HG02852 (cell line): ENCODE data around the gene FBN3.
"Not testable (repeated sequence)": the region's sequence is repeated elsewhere in the genome, so short reads cannot be mapped to it uniquely, and the experiment has no call there.

Experiments
- ATAC-seq: cut with Tn5 transposase; IDR thresholded peaks from one replicate; pipeline ENCODE4 v1.9.1; 2021; ENCODE audit warnings: mild to moderate bottlenecking, moderate library complexity; ENCODE audit not compliant: unreplicated experiment

The FBN3 gene

GRCh38 chr19:8064911-8065874, 84.2 kb downstream of the FBN3 start:
- ATAC-seq = no peak

DNA sequence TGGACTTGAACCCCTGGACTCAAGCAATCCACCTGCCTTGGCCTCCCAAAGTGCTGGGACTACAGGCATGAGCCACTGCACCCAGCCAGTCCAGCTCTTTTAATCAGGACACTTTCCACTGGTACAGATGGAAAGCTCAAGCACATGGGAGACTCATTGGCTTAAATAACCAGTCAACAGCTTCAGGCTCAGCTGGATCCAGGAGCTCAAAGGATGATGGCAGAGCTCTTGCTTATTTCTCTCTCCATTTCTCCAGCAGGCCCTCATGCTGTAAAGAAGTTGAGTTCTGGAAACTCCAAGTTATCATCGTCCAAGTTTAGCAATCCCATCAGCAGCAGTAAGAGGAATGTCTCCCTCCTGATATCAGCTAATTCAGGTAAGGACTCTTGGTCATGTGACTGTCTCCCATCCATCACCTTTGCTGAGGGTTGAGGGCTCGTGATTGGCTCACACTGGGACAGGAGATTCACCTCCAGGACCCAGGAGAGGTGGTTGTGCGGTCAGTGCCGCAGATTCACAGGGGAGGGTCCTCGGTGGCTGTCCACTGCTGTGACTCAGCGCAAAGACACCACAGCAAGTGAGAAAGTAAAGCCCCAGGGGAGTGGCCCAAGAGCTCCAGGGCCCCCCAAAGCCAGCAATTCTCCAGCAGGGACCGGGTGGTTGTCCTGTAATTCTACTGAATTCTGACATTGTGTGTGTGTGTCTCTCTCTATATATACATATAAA, 91.7 kb downstream of the FBN3 start:
- ATAC-seq = no peak

GRCh38 chr19:8056533-8056932, 92.9 kb downstream of the FBN3 start:
- no peak for ATAC-seq

DNA sequence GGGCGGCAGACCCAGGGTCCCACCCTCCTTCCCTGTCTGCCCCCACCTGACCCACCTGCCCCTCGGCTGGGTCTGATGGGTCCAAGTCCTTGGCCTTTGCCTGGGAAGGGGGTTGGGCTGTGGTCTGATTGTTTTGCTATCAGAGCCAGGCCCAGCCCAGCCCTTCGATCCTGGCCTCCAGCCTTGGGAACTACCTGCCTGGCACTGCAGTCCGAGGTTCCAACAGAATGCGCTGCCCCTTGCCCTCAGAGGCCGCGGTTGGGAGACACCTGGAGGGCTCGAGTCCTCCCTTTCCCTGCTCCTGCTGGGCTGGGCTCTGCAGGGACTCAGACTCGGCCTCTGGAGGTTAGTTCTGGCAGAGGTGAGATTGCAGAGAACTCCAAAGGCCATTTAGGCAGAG, 95.2 kb downstream of the FBN3 start:
- ATAC-seq = no peak

- ATAC-seq = no peak
Observed at GRCh38 chr19:8052464-8052859, 96.9 kb downstream of the FBN3 start, which contains the start of gene CCL25. TSS of gene CCL25 (plus strand) at chr19:8052760. CDS start at chr19:8053050, 290 bp downstream.

DNA sequence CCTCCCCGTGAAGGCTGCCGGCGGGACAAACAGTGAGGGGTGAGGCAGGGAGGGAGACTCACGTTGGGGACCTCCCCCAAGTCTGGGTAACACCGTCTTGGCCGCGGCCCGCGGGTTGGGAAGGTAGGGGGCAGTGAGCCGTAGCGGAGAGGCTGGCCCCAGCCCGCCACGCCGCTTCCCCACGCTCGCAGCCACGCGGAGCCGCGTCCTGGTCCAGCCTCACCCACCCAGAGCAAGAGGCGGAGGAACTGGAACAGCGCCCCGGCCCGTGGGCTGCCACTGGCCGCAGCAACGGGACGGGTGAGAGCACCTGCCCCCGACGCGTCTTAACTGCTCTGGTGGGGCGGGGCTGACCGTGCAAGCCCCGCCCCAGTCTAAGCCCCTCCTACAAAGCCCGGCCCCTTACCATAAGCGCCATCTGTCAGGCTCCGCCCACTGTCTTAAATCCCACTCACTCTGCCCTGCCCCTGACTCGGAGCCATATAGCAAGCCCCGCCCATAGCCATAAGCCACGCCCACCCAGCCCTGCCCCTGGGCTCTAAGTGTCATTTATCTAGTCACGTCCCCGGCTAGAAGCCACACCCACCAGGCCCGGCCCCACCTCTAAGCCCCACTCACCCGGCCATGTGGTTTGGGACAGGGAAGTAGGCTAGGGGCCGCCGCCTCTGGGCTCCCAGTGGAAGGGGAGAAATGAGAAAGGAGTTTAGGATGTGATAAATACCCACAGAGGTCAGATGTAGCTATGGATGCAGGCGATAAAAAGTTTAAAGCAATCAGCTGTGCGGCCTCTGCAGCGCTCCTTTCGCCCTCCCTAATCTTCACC, 98.9 kb downstream of the FBN3 start:
- ATAC-seq = peak; percentile 72

- ATAC-seq = no peak
Observed at GRCh38 chr19:8046569-8047165, 102.7 kb downstream of the FBN3 start.

GRCh38 chr19:8045872-8046568, 103.4 kb downstream of the FBN3 start:
- ATAC-seq = no peak

- no peak for ATAC-seq
Observed at GRCh38 chr19:8044018-8044417, 105.4 kb downstream of the FBN3 start.

- ATAC-seq = no peak
Observed at GRCh38 chr19:8042900-8043299, 106.5 kb downstream of the FBN3 start.

GRCh38 chr19:8041531-8041931, 107.9 kb downstream of the FBN3 start:
- no peak for ATAC-seq

- ATAC-seq = no peak
Observed at GRCh38 chr19:8039231-8039630, 110.2 kb downstream of the FBN3 start.

DNA sequence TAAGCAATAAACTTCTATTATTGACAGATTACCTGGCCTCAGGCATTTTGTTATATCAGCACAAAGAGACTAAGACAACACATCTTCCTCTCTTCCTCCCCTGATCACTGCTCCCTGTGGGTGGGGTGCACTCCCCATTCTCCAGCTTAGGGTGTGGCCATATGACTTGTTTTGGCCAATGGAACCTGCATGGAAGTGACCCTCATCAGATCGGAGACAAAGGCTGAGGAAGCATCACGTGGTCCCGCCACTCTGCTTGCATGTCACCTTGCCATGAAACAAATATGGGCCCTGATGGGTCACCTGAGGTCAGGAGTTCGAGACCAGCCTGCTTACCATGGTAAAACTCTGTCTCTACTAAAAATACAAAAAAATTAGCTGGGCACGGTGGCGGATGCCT, 110.6 kb downstream of the FBN3 start:
- ATAC-seq = no peak

DNA sequence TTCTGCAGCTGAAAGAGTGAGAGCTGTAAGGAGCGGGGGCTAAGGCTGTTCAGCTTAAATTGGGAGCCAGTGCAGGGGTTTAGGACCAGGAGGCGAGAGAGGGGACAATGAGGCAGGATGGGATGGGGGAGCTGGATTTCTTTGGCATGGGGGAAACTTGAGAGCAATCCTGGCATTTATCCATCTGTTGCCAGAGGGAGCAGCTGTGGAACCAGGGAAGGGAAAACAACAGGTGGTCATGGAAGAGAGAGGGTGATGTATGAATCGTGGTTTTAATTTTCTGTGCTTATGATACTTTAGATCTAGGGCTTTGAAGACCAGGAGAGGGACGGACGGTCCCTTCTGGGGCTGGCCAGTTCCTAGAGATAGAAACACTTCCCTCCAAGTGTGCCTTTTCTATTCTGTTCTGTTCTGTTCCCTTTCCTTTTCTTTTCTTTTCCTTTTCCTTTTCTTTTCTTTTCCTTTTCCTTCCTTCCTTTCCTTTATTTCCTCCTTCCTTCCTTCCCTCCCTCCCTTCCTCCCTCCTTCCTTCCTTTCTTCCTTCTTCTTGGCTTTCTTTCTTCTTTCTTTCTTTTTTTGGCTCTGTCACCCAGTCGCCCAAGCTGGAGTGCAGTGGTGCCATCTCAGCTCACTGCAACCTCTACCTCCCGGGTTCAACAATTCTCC, 112.8 kb downstream of the FBN3 start:
- no peak for ATAC-seq

DNA sequence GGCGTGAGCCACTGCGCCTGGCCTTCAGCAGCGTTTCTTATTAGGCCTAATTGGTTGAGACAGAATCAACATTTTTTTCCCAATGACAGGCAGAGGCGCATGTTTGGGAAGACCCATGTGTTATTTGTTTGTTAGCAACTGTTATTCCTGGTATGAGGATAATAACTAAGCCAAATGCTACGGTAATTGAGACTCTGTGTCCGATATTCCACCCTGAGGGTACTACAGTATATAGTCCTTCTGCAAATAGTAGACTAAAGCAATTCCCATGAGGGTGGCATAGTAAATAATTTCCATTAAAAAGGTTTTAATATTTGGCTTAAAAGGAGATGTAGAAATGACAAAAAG, 115.2 kb downstream of the FBN3 start:
- ATAC-seq = no peak

- not testable (repeated sequence) for ATAC-seq
Observed at GRCh38 chr19:8033287-8034177, 115.9 kb downstream of the FBN3 start.

DNA sequence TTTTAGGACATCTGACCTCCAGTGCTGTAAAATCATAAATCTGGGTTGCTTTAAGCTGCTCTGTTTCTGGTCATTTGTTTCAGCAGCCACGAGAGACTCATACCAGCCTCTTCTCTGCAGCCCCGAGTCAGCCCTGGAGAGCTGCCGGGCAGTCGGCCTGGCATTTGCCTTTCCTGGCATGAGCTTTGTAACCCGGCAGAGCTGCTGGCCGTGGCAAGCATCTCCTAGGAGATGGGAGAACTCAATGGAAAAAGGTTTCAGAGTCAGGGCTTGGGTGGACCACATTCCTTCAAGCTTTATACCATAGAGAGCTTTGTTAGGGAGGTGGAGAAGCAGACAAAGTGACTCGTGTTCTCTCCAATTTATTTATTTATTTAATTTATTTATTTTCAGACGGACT, 118.4 kb downstream of the FBN3 start:
- no peak for ATAC-seq

GRCh38 chr19:8028951-8029491, 120.4 kb downstream of the FBN3 start:
- no peak for ATAC-seq
